SK-MEL-5 (cell line): ENCODE data around the gene MRAS. TPM values are rescaled to one million over a fixed set of nuclear protein-coding genes. Genes with fewer than 3 reads are reported as not detected.
"Not testable (repeated sequence)": the region's sequence is repeated elsewhere in the genome, so short reads cannot be mapped to it uniquely, and the experiment has no call there.

Experiments
- DNase-seq: peaks from one replicate; pipeline ENCODE4 v3.0.0-alpha.2; 2016; ENCODE audit warnings: low read depth, low spot score
- in situ Hi-C: cut with HindIII; loops from 2 replicates; pipeline ENCODE4 v1.10.0; 2016; ENCODE audit warnings: low sequenced_read_pairs, high pct_unique_total_duplicates, low pct_unique_long_range_greater_than_20kb
- total RNA-seq: library from RNA; depleted of rRNA; stranded (reverse); fragments of >200 nt; shearing (Covaris generic); gene quantifications from 2 replicates; pipeline ENCODE4 v1.2.3, GENCODE V29; 2014; rRNA removed

MRAS gene
- total RNA-seq, 1 experiment from 2014 or later, result 6.5 TPM

DNA sequence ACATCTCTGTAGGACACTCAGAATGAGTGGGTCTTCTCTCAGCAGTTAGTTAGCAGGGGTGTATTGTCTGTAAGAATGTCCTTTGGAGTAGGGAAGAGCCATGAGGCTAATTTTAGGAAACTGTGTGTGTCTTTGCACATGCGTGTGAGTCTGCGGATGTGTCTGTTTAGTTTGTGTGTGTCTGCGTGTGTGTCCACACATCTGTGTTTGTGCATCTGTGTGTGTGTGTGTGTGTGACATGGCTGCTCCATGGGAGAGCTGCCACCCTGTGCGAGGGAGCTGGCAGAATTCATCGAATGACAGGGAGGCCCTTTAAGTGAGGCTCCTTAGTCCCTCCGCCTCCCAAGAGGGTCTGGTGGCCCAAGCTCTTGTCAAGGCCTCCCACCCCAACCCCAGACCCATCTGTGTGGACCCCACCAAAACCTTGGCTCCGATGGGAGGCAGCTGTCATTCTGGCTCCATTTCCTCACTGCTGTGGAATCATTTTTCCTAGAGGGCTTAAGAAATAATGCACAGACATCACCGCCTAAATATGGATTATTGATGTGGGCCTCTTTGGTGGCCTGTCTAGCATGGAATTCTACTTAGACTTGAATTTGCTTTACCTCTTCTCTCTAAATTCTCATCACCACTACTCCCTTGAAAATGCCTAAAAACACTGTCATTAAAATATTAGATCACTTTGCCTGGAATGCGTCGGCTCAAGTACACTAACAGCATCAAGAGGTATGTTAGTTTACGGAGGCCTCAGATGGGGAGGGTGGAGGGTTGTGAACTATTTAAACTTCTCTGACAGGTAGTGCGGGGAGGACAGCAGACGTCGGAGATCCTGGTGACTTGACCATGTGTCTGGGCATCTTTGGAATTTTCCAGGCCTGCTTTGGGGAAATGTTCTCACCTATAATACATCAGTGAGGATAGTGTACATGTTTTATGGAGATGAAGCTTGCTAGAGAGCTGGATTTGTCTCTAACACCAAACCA, 95.4 kb downstream of the MRAS start:
- in situ Hi-C loops, result no loop called here
- DNase-seq, result no peak

DNA sequence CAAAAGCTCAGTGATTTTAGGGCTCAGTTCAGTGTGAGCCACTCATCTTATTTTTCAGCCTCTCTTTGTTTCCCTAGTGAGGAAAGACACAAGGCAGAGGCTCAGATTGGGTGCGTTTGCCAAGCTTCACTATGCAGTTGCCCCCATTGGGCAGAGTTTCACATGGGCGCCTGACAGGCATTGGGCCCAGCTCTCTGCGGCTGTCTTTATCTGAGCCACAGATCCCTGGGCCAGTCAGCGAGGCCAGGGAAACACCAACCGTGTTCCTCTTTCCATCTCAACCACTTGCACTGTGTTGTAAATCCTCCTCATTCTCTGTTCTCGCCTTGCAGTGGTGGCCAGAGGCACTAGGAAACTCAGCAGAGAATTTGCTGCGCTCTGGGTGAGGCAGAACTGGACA, 96.9 kb downstream of the MRAS start:
- no peak for DNase-seq
- in situ Hi-C loops, result no loop called here

DNA sequence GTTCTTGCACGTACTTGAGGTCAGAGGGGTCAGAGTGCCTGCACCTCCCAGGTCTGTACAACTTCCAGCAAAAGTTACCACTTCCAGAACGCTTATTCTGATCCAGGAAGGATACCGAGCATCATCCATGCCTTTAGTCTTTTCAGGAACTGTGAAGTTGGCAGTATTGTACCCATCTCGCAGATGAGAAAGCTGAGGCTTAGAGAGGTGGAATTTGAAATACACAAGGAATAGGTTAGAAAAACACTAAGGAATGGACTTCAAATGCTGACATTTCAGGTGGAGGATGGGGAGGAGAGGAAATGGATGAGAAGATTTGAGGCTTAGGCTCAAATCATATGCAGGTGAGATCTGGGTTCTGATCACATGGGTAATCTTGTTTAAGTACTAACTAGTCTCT, 97.3 kb downstream of the MRAS start:
- DNase-seq, result no peak
- in situ Hi-C loops, result no loop called here

DNA sequence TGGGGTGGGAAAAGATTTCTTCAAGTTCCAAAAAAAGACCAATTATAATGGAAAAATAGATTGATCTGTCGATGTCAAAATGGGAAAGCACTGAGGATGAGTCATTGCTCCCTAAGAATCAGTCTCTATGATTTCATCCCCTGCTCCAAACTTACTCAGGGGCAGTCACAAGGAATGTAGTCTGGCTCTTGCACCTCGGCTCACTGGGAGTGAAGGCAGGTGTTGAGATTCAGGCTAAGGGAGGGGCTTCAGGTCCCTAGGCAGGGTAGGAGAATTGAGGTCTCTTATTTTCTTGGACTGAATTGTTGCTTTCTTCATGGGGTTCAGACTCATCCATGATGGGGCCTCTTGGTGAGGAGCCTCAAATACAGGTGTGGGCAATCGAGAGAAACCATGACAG, 100.3 kb downstream of the MRAS start:
- DNase-seq, result no peak
- in situ Hi-C loops, result no loop called here

DNA sequence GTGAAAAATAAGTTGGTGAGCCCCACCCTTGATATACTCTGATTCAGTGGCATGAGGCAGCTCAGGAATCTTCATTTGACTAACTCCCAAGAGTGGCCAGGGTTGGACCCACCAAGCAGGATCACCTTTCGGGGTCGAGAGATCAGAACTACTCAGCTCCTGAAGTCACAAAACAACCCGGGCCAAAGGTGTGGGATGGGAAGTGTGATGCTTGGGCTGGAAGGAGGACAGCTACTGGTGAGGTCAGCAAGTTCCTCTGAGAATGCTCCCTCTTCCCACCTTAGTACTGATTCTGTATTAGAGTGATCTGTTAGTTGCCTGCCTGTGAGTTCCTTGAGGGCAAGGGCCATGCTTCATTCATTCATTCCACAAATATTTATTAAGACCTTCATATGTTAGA, 101.1 kb downstream of the MRAS start:
- in situ Hi-C loops, result no loop called here
- no peak for DNase-seq

DNA sequence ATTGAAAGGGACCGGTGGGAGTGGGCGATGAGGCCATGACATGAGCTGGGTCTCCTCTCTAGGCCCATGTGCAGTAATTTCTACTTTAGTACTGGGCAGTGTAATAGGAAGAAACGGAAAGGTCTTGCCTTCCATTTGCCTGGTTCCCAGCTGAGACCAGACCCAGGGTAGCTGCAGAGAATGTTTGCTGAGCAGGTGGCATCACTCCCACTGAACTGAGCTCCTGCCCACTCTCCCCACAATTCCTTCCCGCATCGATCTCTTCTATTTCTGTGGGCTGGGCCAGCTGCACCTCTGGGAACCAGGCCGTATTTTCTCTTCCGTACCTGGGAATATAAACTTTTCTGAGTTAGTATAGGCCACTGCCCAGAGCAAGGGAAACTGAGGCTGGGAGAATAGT, 101.8 kb downstream of the MRAS start:
- no peak for DNase-seq
- in situ Hi-C loops, result no loop called here

DNA sequence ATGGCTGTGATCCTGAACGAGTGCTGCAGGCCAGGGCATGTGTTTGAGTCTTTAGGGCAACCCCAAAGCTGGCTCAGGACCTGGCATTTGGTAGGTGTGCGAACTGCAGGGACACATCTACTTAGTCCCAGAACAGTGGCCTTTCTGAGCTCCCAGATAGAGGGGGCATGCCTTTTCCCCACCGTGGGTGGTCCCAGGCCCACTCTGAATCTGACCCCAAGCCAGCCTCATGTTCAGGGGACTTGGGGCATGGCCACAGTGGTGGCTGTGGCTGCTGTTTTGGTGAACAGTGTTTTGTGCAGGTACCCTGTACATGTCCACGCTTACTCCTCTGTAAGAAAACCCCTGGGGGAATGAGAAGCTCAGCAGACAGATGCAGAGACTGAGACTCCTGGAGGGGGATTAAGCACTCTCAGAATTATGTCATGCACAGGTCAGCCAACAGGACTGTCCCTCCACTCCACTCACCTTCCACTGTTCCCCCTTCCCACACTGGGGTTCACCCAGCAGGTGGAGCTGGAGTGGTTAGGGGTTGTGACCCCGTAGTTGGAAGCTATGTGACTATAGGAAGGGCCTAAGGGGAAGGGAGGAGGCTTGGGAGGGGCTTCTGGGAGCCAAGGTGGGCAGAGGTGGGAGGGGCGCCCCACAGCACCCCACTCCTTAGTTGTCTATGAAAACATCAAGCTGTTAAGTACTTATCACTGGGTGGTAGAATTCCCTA, 102.5 kb downstream of the MRAS start:
- in situ Hi-C loops, result no loop called here
- no peak for DNase-seq

DNA sequence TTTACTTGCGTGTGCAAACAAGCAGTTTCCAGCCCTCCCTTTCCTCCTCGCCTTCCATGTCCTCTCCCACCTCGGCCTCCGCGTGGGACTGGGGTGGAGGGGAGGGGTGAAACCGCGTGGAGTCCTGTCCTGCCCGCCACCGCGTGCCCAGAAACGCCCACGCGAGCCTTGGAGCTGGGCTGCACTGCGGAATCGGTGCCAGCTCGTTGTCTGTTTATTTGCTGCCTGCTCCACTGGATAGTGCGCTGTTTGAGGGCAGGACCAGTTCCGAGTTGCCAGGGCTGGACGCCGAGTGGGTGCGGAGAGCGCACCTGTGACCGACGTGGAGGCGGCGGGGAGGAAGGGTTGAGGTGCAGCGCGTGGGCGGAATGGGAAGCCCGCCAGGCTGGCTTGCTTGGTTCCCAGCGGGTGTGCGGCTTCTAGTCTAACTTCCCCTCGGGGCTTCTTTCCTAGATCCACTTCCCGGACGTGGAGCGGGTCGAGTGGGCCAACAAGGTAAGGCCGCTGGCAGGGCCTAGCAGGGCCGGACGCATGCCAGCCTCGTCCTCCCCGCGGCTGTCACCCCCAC, 103.3 kb downstream of the MRAS start:
- no peak for DNase-seq
- in situ Hi-C loops, result no loop called here

DNA sequence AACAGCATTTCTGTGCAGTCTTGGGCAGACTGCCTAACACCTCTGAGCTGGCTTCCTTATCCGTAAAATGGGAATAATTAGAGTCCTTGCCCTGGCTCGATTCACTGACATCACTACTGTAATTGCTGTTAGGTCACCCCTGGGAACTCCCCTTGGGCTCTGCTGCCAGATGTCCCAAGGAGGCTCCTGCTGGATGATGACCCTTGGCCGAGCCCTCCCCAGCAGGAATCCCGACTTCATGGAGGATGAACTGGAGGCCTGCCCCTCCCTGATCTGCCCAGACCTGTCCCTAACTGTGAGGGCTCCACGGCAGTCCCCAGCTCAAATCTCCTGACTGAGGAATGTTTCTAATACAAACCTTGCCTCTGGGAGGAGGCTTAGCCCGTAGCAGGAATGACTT, 104.1 kb downstream of the MRAS start:
- DNase-seq, result no peak
- in situ Hi-C loops, result no loop called here

DNA sequence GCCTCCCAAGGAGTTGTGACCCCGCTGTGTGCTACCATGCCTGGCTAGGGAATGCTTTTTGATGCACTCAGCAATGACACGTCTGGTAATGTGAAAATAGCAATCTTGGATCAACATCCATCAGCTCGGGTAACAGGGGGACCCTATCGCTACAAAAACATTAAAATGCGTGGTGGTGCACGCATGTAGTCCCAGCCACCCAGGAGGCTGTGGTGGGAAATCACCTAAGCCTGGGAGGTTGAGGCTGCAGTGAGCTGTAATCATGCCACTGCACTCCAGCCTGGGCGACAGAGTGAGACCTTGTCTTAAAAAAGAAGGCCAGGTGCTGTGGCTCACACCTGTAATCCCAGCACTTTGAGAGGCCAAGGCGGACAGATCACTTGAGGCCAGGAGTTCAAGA, 105.6 kb downstream of the MRAS start:
- in situ Hi-C loops, DNase-seq: not testable (repeated sequence)

Other genes starting within 250 kb of the MRAS start
- gene DZIP1L, start 233.0 kb upstream of the MRAS start, total RNA-seq, result 24.3 and 27.4 TPM in 2 replicates
- gene A4GNT, start 216.2 kb upstream of the MRAS start, total RNA-seq, result not detected in 2 replicates
- gene DBR1, start 173.7 kb upstream of the MRAS start, total RNA-seq, result 23.3 and 25.0 TPM in 2 replicates
- 35.0 and 44.7 TPM in 2 replicates for gene ARMC8, start 161.3 kb upstream of the MRAS start, total RNA-seq
- gene NME9, start 18.7 kb upstream of the MRAS start, total RNA-seq, result not detected in 2 replicates
- gene ESYT3, start 86.0 kb downstream of the MRAS start, total RNA-seq, result 0.05 TPM in 1 of 2 replicates, not detected in the other
- gene CEP70, start 245.7 kb downstream of the MRAS start, total RNA-seq, result 9.8 and 14.0 TPM in 2 replicates